SH-SY5Y (cell line): ENCODE results near the gene FAM209A.

Experiments
- GATA2 ChIP-seq: IDR thresholded peaks from 2 replicates; pipeline ENCODE4 v1.6.1; 2011; ENCODE audit warnings: mild to moderate bottlenecking, low read depth, low read length
- GATA3 ChIP-seq: IDR thresholded peaks from 2 replicates; pipeline ENCODE4 v1.6.1; 2011; ENCODE audit warnings: low read depth, mild to moderate bottlenecking, low read length, moderate library complexity

DNA sequence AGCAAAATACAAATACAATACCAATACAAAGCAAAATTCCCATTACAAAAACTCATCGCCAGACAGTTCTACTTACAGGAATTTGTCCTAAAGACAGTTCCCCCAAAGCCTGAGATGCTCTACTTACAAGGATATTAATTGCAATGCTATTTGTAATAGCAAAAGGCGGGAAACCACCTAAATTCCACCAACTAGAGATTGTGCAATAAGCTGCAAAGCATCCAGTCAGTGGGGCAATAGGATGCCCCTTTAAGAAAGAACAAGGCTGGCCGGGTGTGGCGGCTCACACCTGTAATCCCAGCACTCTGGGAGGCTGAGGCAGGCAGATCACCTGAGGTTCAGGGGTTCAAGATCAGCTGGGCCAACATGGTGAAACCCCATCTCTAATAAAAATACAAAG is 47.6 kb downstream of the FAM209A start:
- TF ChIP-seq GATA2: no peak
- TF ChIP-seq GATA3: no peak
